ENCODE data around the gene DNAJB6.

DNAJB6 gene

GRCh38 chr7:157429680-157430224 is 92.9 kb downstream of the DNAJB6 start:
- ATAC-seq, result no peak

- no peak for ATAC-seq
Observed at GRCh38 chr7:157430721-157431120, 93.9 kb downstream of the DNAJB6 start.

DNA sequence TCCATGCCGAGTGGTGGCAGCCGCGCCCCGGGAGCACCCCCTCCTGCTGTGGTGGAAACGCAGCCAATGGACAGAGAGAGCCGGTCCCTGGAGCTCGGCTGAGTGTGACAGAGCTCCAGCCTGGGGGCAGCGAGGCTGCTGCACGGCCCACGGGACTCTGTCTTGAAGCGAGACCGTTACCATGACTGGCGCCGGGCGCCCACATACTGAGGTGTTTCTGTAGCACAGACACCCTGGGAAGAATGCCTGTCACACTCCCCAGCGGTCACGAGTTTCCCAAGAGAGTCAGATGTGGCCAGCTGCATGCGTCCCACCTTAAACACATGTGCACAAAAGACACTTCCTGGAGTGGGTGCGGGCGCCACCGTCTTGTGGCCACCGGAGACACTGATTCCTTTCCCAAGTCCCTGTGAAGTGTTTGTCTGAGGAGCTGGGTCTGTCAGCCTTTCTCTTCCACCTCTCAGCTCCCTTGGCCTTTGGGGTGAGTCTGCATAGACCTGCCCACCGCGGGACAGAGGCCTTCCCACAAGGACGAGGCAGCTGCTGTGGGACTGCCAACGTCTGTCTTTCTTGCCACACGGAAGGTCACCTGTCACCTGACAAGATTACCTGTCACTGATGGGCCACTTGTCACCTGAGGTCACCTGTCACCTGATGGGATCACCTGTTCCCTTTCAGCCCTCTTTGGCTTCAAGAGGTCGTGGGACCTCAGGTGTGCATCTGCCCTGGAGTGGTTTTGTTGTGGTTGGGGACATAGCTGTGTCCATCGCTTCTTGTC is 94.6 kb downstream of the DNAJB6 start:
- ATAC-seq, result no peak

DNA sequence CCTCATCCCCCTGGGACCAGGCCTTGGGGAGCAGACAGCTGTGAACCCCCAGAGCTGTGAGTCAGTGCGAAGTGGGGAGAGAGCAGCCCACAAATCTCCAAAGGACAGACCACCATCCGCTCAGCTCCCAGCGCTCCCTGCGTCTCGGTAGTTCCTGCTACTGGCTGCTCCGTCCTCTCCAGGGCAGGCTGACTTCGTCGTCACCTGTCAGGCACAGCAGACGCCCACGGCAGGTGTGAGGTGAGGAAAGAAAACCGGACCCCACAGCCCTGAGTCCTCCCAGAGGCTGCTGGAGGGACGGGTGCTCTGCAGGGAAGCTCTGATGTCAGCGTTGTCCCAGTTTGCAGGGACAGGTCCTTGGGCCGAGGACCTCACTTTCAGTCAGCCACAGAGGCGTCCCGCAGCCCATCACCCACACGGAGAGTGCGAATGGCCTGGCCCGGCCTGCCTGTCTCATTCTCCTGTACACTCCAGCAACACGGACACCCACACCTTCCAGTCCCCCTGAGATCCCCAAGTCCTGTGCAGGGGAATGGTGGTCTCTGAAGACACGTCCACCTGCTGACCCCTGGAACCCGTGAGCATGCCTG is 95.2 kb downstream of the DNAJB6 start:
- ATAC-seq, result no peak

DNA sequence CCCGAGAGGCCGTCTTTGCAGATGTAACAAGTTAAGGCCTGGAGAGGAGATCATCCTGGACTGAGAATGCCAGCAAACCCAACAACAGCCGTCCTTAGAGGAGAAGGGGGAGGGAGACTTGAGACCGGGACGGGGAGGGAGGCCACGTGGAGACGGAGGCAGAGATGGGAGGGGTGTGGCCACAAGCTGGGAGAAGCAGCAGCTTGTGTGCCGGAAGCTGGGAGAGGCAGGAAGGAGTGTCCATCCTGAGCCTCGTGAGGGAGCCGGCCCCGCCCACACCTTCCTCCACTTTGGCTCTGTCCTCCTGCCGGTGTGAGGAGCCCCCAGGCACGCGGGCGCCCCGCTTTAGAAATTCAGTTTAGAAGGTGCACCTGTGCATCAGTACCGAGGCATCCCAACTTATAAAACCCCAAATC is 95.7 kb downstream of the DNAJB6 start:
- ATAC-seq, result no peak

- no peak for ATAC-seq
Observed at GRCh38 chr7:157432957-157433576, 96.3 kb downstream of the DNAJB6 start.

DNA sequence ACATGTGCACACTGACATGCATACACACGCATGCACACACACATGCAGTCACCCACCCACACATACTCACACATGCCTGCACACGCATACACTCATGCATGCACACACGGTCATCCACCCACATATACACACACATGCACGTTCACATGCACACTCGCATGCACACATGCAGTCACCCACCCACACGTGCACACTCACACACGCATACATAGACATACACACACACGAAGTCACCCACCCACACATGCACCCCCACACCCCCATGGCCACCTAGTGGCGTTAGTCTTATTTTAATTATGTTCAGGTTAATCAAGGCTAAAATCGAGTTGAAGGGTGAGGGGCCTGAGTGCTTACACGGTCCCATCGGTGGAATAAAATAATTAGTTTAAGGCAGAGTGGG is 96.8 kb downstream of the DNAJB6 start:
- no peak for ATAC-seq

- no peak for ATAC-seq
Observed at GRCh38 chr7:157434231-157434630, 97.4 kb downstream of the DNAJB6 start.

DNA sequence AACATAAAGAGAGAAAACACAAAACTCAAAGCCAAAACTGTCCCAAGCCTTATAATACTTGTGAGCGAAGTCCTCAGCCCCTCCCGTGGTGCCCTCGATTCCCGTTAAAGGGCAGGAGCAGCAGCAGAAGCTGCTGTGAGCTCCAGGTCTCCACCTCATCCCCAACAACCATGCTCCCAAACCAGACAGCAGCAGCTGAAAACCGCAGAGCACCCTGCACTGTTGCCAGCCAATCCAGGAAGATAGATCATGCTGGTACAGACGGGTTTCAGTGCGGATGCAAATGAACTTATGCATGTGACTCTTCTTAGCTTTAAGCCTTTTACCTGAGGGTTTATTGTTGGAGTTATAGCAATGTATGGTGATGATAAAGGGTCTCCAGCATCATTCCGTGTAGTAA is 97.9 kb downstream of the DNAJB6 start:
- no peak for ATAC-seq

DNA sequence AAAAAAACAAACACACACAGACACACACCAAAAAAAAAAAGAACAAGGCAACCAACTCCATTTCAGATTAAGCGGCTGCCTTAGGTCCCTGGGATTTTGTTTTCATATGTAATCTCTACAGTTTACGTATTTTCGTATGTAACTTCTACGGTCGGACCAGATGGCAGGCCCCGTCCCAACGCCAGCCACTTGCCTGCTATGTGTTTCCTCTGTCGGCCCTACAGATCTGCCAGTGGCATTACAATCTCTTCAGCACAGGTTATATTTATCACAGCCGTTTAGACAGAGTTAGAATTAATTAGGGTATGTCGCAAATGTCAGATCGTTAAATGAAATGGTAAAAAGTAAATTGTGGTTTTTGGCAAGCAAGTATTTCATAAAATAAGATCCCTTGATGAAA is 99.3 kb downstream of the DNAJB6 start:
- no peak for ATAC-seq

DNA sequence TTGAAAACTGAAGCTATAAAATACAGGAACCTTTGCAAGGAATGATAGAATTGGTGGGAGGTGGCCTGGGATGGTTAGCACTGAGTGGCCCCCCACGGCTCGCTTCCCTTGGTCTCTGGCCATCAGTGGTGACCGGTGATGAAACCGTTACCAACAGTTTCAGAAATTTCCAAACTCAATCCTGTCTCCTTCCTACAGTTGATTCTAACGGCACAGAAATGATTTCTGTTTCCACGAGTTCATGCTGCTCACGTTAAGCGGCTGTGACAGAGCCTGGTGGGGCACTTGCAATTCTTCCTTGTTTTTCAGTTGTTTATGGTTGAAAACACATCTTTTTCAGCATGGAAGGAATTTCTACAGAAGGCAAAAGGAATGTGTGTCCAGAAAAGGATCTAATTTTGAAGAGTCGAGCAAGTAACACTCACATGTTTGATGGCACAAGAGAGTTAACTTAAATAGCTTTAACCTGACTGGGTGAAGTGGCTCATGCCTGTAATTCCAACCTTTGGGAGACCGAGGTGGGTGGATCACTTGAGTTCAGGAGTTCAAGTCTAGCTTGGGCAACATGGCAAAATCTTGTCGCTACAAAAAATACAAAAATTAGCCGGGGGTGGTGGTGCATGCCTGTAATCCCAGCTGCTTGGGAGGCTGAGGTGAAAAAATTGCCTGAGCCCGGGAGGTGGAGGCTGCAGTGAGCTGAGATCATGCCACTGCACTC is 100.1 kb downstream of the DNAJB6 start:
- ATAC-seq, result no peak

GRCh38 chr7:157437519-157438061 is 100.8 kb downstream of the DNAJB6 start:
- ATAC-seq, result no peak

GRCh38 chr7:157438121-157439025 is 101.6 kb downstream of the DNAJB6 start:
- ATAC-seq, result no peak

DNA sequence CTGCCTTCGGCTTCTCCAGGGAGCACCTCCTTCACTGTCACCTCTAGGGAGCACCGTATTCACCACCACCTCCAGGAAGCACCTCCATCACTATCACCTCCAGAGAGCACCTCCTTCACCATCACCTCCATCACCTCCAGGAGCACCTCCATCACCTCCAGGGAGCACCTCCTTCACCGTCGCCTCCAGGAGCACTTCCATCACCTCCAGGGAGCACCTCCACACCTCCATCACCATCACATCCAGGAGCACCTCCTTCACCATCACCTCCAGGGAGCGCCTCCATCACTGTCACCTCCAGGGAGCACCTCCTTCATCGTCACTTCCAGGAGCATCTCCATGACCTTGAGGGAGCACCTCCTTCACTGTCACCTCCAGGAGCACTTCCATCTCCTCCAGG is 102.3 kb downstream of the DNAJB6 start:
- ATAC-seq, result no peak

DNA sequence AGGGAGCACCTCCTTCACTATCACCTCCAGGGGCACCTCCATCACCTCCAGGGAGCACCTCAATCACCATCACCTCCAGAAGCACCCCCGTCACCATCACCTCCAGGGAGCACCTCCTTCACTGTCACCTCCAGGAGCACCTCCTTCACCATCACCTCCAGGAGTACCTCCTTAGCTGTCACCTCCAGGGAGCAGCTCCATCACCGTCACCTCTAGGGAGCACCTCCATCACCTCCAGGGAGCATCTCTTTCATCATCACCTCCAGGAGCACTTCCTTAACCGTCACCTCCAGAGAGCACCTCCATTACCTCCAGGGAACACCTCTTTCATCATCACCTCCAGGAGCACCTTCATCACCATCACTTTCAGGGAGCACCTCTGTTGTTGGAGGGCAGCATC is 103.0 kb downstream of the DNAJB6 start:
- ATAC-seq, result no peak

DNA sequence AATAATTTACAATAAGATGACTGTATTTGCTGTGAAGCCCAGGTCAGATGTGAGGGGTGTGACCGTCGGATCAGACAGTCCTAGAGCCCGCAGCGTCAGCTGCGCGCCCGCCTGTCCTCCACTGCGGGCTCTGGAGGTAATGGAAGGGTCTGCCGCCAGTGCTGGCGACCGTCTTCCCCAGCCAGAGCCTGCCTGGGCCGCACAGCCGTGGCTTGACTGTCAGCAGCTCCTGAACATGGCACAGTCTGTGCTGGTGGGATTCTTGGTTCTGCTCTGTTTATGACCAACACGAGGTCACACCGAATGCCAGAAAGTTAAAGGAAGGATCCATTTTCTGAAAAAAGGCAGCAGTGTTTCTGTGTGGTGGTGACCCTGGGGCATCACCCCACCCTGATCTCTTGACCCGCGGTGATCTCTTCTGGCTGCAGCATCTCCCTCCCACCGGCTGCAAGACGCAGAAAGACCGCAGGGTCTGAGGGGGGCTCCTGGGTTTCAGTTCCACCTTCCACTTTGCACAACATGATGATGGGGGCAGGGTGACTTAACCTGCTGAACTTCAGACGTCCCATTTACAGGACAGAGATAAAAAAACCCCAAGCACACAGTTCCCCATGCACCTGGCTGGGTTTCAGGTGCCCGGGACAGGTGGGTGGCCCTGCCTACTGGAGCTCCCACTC is 103.7 kb downstream of the DNAJB6 start:
- ATAC-seq, result no peak

GRCh38 chr7:157441023-157441399 is 104.2 kb downstream of the DNAJB6 start:
- ATAC-seq, result no peak

DNA sequence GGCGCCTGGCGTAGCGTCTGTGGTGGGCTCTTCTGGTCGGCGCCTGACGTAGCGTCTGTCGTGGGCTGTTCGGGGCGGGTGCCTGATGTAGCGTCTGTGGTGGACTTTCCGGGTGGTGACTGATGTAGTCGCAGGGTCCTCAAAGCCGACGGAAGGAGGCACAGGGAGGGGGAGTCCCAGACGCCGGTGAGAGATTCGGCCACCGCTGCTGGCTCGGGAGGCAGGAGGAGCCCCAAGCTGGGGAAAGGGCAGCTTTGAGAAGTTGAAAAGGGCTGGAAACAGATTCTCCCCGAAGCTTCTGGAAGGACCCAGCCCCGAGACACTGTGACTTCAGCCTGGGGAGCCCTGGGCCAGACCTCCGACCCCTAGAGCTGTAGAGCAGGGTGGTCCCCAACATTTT is 105.7 kb downstream of the DNAJB6 start:
- no peak for ATAC-seq

- ATAC-seq, result no peak
Observed at GRCh38 chr7:157442993-157443831, 106.4 kb downstream of the DNAJB6 start.

All from activated CD4-positive, CD25-positive, alpha-beta regulatory T cell treated with anti-CD3 and anti-CD28 coated beads, Interleukin-2, amount 50 U/mL, for 24 hours (primary cell).